Neural progenitor cell (in vitro differentiated cells): ENCODE results near the gene POC1A. TPM values are rescaled to one million over a fixed set of nuclear protein-coding genes. Genes with fewer than 3 reads are reported as not detected.

Experiments used
- DNase-seq: peaks from one replicate; pipeline ENCODE4 v3.0.0-alpha.2; 2016; ENCODE audit warnings: low spot score
- H2AFZ ChIP-seq: fragments of 200-600 bp; sonication (generic); replicated peaks from 2 replicates; pipeline ENCODE4 v1.6.1; 2016; ENCODE audit warnings: antibody characterized with exemption
- H3F3A ChIP-seq: fragments of 200-600 bp; sonication (generic); 2 replicates; pipeline ENCODE4 v1.6.1; 2016; ENCODE audit warnings: antibody characterized with exemption, low read depth
- H3K27ac ChIP-seq: fragments of 200-600 bp; sonication (generic); 2 replicates; pipeline ENCODE4 v1.5.1; 2016; ENCODE audit warnings: mild to moderate bottlenecking
- H3K27me3 ChIP-seq: fragments of 200-600 bp; sonication (generic); 2 replicates; pipeline ENCODE4 v1.6.1; 2016; ENCODE audit warnings: mild to moderate bottlenecking, moderate library complexity
- H3K36me3 ChIP-seq: fragments of 200-600 bp; sonication (generic); 2 replicates; pipeline ENCODE4 v1.5.1; 2016
- H3K4me1 ChIP-seq: fragments of 200-600 bp; sonication (generic); 2 replicates; pipeline ENCODE4 v1.6.1; 2016; ENCODE audit warnings: mixed run types
- H3K4me2 ChIP-seq: fragments of 200-600 bp; sonication (generic); 2 replicates; pipeline ENCODE4 v1.6.1; 2016
- H3K4me3 ChIP-seq: fragments of 200-600 bp; sonication (generic); 2 replicates; pipeline ENCODE4 v1.5.1; 2016
- H3K79me2 ChIP-seq: fragments of 200-600 bp; sonication (generic); 2 replicates; pipeline ENCODE4 v1.6.1; 2016; ENCODE audit warnings: low read depth
- H3K9ac ChIP-seq: fragments of 200-600 bp; sonication (generic); 2 replicates; pipeline ENCODE4 v1.6.1; 2016
- H3K9me3 ChIP-seq: fragments of 200-600 bp; sonication (generic); 2 replicates; pipeline ENCODE4 v1.5.1; 2016; ENCODE audit warnings: low read depth
- H4K20me1 ChIP-seq: fragments of 200-600 bp; sonication (generic); 2 replicates; pipeline ENCODE4 v1.6.1; 2016; ENCODE audit warnings: low read depth
- H3K27ac Mint-ChIP-seq: 3 replicates; pipeline ENCODE4 v1.8.0; 2021; ENCODE audit warnings: mixed read lengths
- H3K27me3 Mint-ChIP-seq: 2 replicates; pipeline ENCODE4 v1.8.0; 2022; ENCODE audit warnings: low read depth, mild to moderate bottlenecking, inconsistent platforms, moderate library complexity, mixed read lengths; ENCODE audit not compliant: insufficient read depth
- H3K36me3 Mint-ChIP-seq: 3 replicates; pipeline ENCODE4 v1.8.0; 2021; ENCODE audit warnings: mixed read lengths
- H3K4me1 Mint-ChIP-seq: 3 replicates; pipeline ENCODE4 v1.8.0; 2021; ENCODE audit warnings: mixed read lengths
- H3K4me3 Mint-ChIP-seq: 3 replicates; pipeline ENCODE4 v1.8.0; 2021; ENCODE audit warnings: mild to moderate bottlenecking, moderate library complexity, mixed read lengths
- H3K9me3 Mint-ChIP-seq: 3 replicates; pipeline ENCODE4 v1.8.0; 2020; ENCODE audit warnings: mixed read lengths
- EZH2 ChIP-seq: fragments of 200-600 bp; sonication (generic); IDR thresholded peaks from 2 replicates; pipeline ENCODE4 v1.6.1; 2017; ENCODE audit warnings: antibody characterized with exemption, mild to moderate bottlenecking, moderate library complexity
- EZH2phosphoT487 ChIP-seq: fragments of 200-600 bp; sonication (generic); IDR thresholded peaks from 2 replicates; pipeline ENCODE4 v1.6.1; 2017; ENCODE audit warnings: antibody characterized with exemption
- total RNA-seq: library from RNA; depleted of rRNA; stranded (reverse); fragments of >200 nt; gene quantifications from 2 replicates; pipeline ENCODE4 v1.2.3, GENCODE V29; 2015; ENCODE audit warnings: low replicate concordance
- TF ChIP-seq, protein P1 (sequence below): fragments of 200-600 bp; sonication (generic); IDR thresholded peaks from 2 replicates; pipeline ENCODE4 v1.5.1; 2017; ENCODE audit warnings: antibody characterized with exemption, mild to moderate bottlenecking

Gene POC1A
- total RNA-seq, 1 donor from 2014 or later: 10.3 TPM

DNA sequence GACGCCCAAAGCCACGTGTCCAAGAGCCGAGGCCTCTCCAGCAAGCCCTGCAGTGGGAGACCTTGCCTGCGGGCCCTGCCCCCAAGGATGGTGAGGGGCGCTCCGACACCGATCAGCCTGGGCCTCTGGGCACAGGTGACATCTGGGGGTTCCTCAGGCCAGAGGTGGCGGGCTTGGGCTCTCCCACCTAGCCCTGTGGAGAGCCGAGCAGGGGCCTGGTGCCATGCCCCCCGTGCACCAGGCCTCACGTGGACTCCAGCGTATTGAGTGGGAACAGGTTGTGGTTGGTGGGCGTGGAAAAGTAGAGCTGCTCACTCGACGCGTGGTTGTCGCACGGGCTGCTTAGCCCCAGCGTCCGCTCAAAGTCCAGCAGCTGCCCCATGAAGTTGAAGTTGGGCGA lies 103.7 kb downstream of the POC1A start:
- no peak overlapping the region for H3K27ac Mint-ChIP-seq
- peaks cover 5% of the 10 kb centered on the region for H3K27me3 Mint-ChIP-seq
- H3K9me3 Mint-ChIP-seq: no peaks in the 10 kb centered on the region
- TF ChIP-seq EZH2 (no peak), EZH2phosphoT487 (no peak)
- TF ChIP-seq, protein P1, sequence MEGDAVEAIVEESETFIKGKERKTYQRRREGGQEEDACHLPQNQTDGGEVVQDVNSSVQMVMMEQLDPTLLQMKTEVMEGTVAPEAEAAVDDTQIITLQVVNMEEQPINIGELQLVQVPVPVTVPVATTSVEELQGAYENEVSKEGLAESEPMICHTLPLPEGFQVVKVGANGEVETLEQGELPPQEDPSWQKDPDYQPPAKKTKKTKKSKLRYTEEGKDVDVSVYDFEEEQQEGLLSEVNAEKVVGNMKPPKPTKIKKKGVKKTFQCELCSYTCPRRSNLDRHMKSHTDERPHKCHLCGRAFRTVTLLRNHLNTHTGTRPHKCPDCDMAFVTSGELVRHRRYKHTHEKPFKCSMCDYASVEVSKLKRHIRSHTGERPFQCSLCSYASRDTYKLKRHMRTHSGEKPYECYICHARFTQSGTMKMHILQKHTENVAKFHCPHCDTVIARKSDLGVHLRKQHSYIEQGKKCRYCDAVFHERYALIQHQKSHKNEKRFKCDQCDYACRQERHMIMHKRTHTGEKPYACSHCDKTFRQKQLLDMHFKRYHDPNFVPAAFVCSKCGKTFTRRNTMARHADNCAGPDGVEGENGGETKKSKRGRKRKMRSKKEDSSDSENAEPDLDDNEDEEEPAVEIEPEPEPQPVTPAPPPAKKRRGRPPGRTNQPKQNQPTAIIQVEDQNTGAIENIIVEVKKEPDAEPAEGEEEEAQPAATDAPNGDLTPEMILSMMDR: no peak
- Histone ChIP-seq H3K4me3 (no peak overlapping the region), H3K27me3 (peaks cover 3% of the 10 kb centered on the region), H3K4me1 (peaks cover 8% of the 10 kb centered on the region), H3K27ac (no peak overlapping the region), H3K9ac (no peak overlapping the region), H3F3A (peaks cover 18% of the 10 kb centered on the region), H3K4me2 (no peak overlapping the region), H3K9me3 (no peaks in the 10 kb centered on the region), H3K36me3 (no peaks in the 10 kb centered on the region), H4K20me1 (peaks cover 6% of the 10 kb centered on the region), H3K79me2 (peaks cover 13% of the 10 kb centered on the region), H2AFZ (no peak overlapping the region)
- H3K36me3 Mint-ChIP-seq: peaks cover 2% of the 10 kb centered on the region
- no peak overlapping the region for H3K4me3 Mint-ChIP-seq
- peaks cover 23% of the 10 kb centered on the region for H3K4me1 Mint-ChIP-seq
- no peak for DNase-seq

DNA sequence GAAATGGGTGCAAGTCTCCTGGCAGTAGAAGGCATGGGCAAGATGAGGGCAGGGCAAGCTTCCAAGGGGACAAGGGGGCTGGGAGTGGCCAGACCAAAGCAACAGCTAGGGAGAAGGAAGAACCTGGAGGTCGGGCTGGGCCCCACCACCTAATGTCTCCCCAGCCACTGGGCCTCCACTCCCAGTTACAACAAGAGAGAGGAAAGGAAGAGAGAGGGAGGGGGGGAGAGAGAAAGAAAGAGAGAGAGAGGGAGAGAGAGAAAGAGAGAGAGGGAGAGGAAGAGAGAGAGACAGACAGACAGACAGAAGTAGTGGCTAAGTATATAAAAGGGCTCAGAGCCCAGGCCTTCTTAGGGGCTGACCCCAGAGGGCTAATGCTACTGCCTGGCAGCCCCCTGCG lies 104.7 kb downstream of the POC1A start:
- peaks cover 2% of the 10 kb centered on the region for H3K36me3 Mint-ChIP-seq
- Histone ChIP-seq H4K20me1 (peaks cover 6% of the 10 kb centered on the region), H2AFZ (no peak overlapping the region), H3K4me3 (no peak overlapping the region), H3K79me2 (peaks cover 4% of the 10 kb centered on the region), H3K27me3 (no peaks in the 10 kb centered on the region), H3K36me3 (no peaks in the 10 kb centered on the region), H3F3A (peaks cover 16% of the 10 kb centered on the region), H3K4me1 (peaks cover 11% of the 10 kb centered on the region), H3K9me3 (no peaks in the 10 kb centered on the region), H3K4me2 (no peak overlapping the region), H3K9ac (no peak overlapping the region), H3K27ac (no peak overlapping the region)
- peaks cover 24% of the 10 kb centered on the region for H3K4me1 Mint-ChIP-seq
- no peaks in the 10 kb centered on the region for H3K9me3 Mint-ChIP-seq
- no peak overlapping the region for H3K4me3 Mint-ChIP-seq
- DNase-seq: no peak
- no peak overlapping the region for H3K27ac Mint-ChIP-seq
- H3K27me3 Mint-ChIP-seq: peaks cover 4% of the 10 kb centered on the region
- TF ChIP-seq EZH2phosphoT487: no peak
- TF ChIP-seq, protein P1: no peak
- TF ChIP-seq EZH2: no peak

DNA sequence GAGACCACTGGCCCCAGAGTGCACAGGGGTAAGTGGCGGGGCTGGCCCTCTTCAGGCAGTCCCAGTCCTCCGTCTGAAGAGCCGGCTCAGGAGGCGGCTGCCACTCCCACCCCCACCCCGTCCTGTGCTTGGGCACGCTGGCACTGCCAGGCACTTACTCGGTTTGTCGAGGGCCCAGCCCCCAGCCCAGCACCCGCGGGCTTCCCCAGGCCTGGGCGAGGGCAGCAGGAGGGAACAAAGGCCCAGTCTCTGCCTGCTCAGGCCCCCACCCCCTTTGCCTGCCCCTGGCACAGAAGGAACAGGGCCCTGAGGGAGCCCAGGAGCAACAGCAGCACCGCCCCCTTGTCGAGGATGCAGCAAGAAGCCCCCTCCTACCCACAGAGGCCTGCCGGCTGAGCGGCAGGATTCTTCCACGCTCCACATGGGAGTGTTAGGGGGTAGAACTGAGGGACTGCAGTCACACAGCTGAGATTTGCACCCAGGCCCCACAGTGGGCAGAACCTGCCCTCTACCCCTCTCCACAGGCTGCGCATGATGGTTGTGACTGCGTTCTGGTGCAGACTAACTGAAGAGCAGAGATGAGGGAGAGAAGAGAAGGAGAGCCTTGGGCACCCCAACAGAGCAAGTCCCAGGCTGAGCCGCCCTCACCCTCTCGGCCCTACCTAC lies 106.8 kb downstream of the POC1A start:
- H3K27ac Mint-ChIP-seq: no peak overlapping the region
- TF ChIP-seq EZH2phosphoT487 (no peak), EZH2 (no peak)
- H3K4me3 Mint-ChIP-seq: no peak overlapping the region

DNA sequence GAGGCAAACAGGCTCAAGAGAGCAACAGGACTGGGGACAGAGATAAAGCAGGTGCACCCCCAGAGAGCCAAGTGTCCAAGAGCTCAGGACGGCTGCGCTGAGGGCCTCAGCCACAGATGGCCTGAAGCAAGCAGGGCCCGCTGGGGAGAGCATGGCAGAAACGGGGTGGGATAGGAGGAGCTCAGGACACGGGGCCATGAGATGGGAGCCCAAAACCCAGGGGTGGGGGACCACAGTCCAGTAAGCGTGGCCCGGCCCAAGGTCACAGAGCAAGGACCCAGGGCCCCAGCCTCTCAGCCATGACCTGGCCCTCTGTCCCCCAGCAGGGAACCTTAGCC lies 107.4 kb downstream of the POC1A start:
- H3K79me2 ChIP-seq: no peaks in the 10 kb centered on the region
- no peaks in the 10 kb centered on the region for H3K36me3 ChIP-seq
- no peak overlapping the region for H3K4me3 ChIP-seq
- no peak for TF ChIP-seq EZH2
- TF ChIP-seq, protein P1: no peak
- no peak for TF ChIP-seq EZH2phosphoT487
- no peak overlapping the region for H2AFZ ChIP-seq
- H3K4me3 Mint-ChIP-seq: no peak overlapping the region
- no peak overlapping the region for H3K27ac ChIP-seq
- no peaks in the 10 kb centered on the region for H3K9me3 Mint-ChIP-seq
- no peaks in the 10 kb centered on the region for H3K36me3 Mint-ChIP-seq
- H3K27ac Mint-ChIP-seq: peak overlapping the region; percentile 65
- H3K27me3 Mint-ChIP-seq: peaks cover 4% of the 10 kb centered on the region
- DNase-seq: no peak
- no peaks in the 10 kb centered on the region for H3K27me3 ChIP-seq
- no peaks in the 10 kb centered on the region for H3F3A ChIP-seq
- H3K4me1 Mint-ChIP-seq: peaks cover 20% of the 10 kb centered on the region
- H4K20me1 ChIP-seq: no peaks in the 10 kb centered on the region
- peaks cover 3% of the 10 kb centered on the region for H3K4me1 ChIP-seq
- H3K9me3 ChIP-seq: no peaks in the 10 kb centered on the region
- H3K4me2 ChIP-seq: no peak overlapping the region
- H3K9ac ChIP-seq: no peak overlapping the region

More for the DNA sequence above, 106.8 kb downstream of the POC1A start:
- Histone ChIP-seq H3K4me2 (no peak overlapping the region), H3K4me3 (no peak overlapping the region), H3K4me1 (peaks cover 5% of the 10 kb centered on the region), H3F3A (no peaks in the 10 kb centered on the region), H3K27ac (no peak overlapping the region), H3K79me2 (no peaks in the 10 kb centered on the region), H2AFZ (no peak overlapping the region), H3K9ac (no peak overlapping the region), H4K20me1 (no peaks in the 10 kb centered on the region), H3K36me3 (no peaks in the 10 kb centered on the region), H3K27me3 (no peaks in the 10 kb centered on the region), H3K9me3 (no peaks in the 10 kb centered on the region)
- Mint-ChIP-seq H3K4me1 (peaks cover 20% of the 10 kb centered on the region), H3K9me3 (no peaks in the 10 kb centered on the region), H3K36me3 (no peaks in the 10 kb centered on the region), H3K27me3 (peaks cover 4% of the 10 kb centered on the region)
- no peak for DNase-seq
